DND-41 (cell line): ENCODE measurements around the gene DUSP28.

ENCODE experiments used
- ATAC-seq: fragments of 200-7000 bp; cut with Tn5 transposase; 3 replicates; pipeline ENCODE4 v1.9.1; 2021; ENCODE audit warnings: low read depth; ENCODE audit not compliant: insufficient read depth
- DNase-seq: peaks from one replicate; pipeline ENCODE4 v3.0.0-alpha.2; 2020
- H2AFZ ChIP-seq: 2 replicates; pipeline ENCODE4 v1.6.0; 2012; ENCODE audit warnings: low read depth, low read length
- H3K27ac ChIP-seq: 2 replicates; pipeline ENCODE4 v1.5.1; 2012; ENCODE audit warnings: low read length, inconsistent platforms
- H3K27me3 ChIP-seq: fragments of 200-600 bp; sonication (generic); 2 replicates; pipeline ENCODE4 v1.6.0; 2012; ENCODE audit warnings: low read length, mild to moderate bottlenecking, inconsistent platforms; ENCODE audit not compliant: insufficient read depth, poor library complexity
- H3K36me3 ChIP-seq: 2 replicates; pipeline ENCODE4 v1.5.1; 2012; ENCODE audit warnings: low read length, inconsistent platforms; ENCODE audit not compliant: insufficient read depth
- H3K4me1 ChIP-seq: 2 replicates; pipeline ENCODE4 v1.5.1; 2012; ENCODE audit warnings: mild to moderate bottlenecking, low read length; ENCODE audit not compliant: insufficient read depth
- H3K4me2 ChIP-seq: 2 replicates; pipeline ENCODE4 v1.6.0; 2012; ENCODE audit warnings: mild to moderate bottlenecking, moderate library complexity, low read length, inconsistent platforms; ENCODE audit not compliant: insufficient read depth
- H3K4me3 ChIP-seq, 2 experiments: fragments of 200-600 bp in 1 of 2; shearing (Covaris generic) in 1 of 2; 2 replicates each; pipeline ENCODE4 v1.5.1; 2012 to 2016; ENCODE audit warnings: inconsistent platforms in 2 of 2, low read length in 2 of 2, mild to moderate bottlenecking in 2 of 2, low read depth in 1 of 2, moderate library complexity in 1 of 2
- H3K79me2 ChIP-seq: 2 replicates; pipeline ENCODE4 v1.6.0; 2012; ENCODE audit warnings: low read length, inconsistent platforms; ENCODE audit not compliant: insufficient read depth
- H3K9ac ChIP-seq: 2 replicates; pipeline ENCODE4 v1.6.0; 2012; ENCODE audit warnings: low read depth, mild to moderate bottlenecking, inconsistent platforms, low read length, moderate library complexity
- H3K9me3 ChIP-seq: 2 replicates; pipeline ENCODE4 v1.5.1; 2012; ENCODE audit warnings: low read length, moderate library complexity, mild to moderate bottlenecking, inconsistent platforms; ENCODE audit not compliant: insufficient read depth, severe bottlenecking
- H4K20me1 ChIP-seq: 2 replicates; pipeline ENCODE4 v1.6.0; 2012; ENCODE audit warnings: low read length; ENCODE audit not compliant: insufficient read depth
- EZH2 ChIP-seq: IDR thresholded peaks from 3 replicates; pipeline ENCODE4 v1.6.1; 2012; ENCODE audit warnings: borderline replicate concordance, low read depth, mild to moderate bottlenecking, moderate library complexity, low read length, inconsistent platforms; ENCODE audit not compliant: severe bottlenecking
- TF ChIP-seq, protein P1 (sequence below): IDR thresholded peaks from 2 replicates; pipeline ENCODE4 v1.5.1; 2012; ENCODE audit warnings: borderline replicate concordance, low read length, moderate library complexity, mild to moderate bottlenecking; ENCODE audit not compliant: poor library complexity, severe bottlenecking; ENCODE audit errors: extremely low read depth

DUSP28 gene

DNA sequence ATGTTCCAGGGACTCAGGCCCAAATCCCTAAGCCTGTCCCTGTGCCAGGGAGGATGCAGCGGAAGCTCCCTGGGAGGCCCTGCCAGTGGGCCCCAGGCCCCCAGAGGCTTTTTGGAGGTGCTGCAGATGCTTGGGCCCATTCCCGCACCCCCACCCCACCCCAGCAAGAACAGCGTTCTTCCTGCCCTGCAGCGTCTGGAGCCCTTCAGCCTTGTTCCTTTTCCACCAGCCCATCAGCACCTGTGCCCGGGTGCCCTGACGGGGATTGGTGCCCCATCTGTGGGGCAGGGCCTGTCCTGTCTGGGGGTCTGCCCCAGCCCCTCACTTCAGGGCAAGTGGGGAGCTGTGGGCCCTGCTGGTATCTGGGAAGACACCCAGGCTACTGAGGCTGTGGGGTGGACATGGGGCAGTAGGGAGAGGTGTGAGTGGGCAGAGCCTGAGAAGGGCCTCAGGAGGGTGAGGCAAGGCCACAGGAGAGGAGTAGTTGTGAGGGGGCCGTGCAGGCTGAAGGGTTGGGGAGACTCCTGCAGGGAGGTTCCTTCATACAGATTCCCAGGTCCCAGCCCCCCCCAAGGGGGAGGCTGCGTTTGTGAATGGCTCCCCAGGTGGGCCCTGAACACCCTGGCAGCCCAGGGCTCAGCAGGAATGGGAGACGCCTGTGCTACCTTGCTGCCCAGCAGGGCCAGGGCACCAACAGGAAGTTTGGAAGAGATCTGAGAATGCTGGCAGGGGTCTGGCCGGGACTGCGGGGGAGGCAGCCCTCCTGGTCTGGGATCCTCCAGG lies 10.6 kb downstream of the DUSP28 start:
- Histone ChIP-seq H4K20me1 (peaks cover 52% of the 10 kb centered on the region), H3K27ac (no peak overlapping the region), H3K9me3 (no peaks in the 10 kb centered on the region), H3K27me3 (no peaks in the 10 kb centered on the region), H3K4me3 (no peak overlapping the region), H3K4me1 (peaks cover 43% of the 10 kb centered on the region), H3K4me2 (peak overlapping the region; percentile 81), H2AFZ (no peak overlapping the region), H3K36me3 (peaks cover 52% of the 10 kb centered on the region), H3K79me2 (peaks cover 52% of the 10 kb centered on the region), H3K9ac (peak overlapping the region; percentile 88)
- TF ChIP-seq, protein P1, sequence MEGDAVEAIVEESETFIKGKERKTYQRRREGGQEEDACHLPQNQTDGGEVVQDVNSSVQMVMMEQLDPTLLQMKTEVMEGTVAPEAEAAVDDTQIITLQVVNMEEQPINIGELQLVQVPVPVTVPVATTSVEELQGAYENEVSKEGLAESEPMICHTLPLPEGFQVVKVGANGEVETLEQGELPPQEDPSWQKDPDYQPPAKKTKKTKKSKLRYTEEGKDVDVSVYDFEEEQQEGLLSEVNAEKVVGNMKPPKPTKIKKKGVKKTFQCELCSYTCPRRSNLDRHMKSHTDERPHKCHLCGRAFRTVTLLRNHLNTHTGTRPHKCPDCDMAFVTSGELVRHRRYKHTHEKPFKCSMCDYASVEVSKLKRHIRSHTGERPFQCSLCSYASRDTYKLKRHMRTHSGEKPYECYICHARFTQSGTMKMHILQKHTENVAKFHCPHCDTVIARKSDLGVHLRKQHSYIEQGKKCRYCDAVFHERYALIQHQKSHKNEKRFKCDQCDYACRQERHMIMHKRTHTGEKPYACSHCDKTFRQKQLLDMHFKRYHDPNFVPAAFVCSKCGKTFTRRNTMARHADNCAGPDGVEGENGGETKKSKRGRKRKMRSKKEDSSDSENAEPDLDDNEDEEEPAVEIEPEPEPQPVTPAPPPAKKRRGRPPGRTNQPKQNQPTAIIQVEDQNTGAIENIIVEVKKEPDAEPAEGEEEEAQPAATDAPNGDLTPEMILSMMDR = no peak
- no peak for TF ChIP-seq EZH2
- ATAC-seq (no peak), DNase-seq (no peak)

DNA sequence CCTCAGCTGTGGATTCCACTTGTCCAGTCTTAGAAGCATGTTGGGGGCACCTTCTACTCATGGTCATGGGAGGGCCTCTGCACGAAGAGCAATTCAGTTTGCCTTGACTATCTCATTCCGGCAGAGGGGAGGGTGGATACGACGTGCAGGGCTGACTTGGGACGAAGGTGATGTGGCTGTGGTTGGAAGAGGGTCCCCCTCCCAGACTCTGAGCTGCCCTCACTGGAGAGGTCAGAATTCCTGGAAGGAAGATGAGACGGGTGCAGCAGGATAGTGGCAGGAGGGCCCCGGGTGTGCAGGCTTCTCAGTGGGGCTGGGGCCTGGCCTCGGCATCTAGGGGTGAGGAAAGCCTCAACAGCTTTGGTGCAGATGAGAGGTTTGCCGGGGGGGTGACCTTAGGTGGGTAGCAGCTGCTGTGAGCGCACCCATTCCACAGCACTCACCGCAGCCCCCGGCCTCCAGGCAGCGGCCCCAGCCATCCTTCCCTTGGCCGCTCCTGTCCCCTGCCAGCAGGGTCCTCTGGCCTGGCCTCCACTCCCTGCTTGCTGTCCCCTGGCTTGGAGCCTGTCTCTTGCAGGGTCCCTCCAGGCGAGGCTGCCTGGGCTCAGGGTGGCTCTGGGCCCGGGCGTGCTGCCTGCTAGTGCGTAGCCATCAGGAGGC lies 11.3 kb downstream of the DUSP28 start:
- Histone ChIP-seq H3K27me3 (no peaks in the 10 kb centered on the region), H3K4me3 (no peak overlapping the region), H3K9me3 (no peaks in the 10 kb centered on the region), H2AFZ (no peak overlapping the region), H3K79me2 (peaks cover 52% of the 10 kb centered on the region), H4K20me1 (peaks cover 59% of the 10 kb centered on the region), H3K36me3 (peaks cover 59% of the 10 kb centered on the region), H3K9ac (no peak overlapping the region), H3K4me2 (no peak overlapping the region), H3K4me1 (peaks cover 37% of the 10 kb centered on the region), H3K27ac (no peak overlapping the region)
- no peak for DNase-seq
- TF ChIP-seq EZH2 = no peak
- TF ChIP-seq, protein P1 = no peak
- ATAC-seq = no peak

DNA sequence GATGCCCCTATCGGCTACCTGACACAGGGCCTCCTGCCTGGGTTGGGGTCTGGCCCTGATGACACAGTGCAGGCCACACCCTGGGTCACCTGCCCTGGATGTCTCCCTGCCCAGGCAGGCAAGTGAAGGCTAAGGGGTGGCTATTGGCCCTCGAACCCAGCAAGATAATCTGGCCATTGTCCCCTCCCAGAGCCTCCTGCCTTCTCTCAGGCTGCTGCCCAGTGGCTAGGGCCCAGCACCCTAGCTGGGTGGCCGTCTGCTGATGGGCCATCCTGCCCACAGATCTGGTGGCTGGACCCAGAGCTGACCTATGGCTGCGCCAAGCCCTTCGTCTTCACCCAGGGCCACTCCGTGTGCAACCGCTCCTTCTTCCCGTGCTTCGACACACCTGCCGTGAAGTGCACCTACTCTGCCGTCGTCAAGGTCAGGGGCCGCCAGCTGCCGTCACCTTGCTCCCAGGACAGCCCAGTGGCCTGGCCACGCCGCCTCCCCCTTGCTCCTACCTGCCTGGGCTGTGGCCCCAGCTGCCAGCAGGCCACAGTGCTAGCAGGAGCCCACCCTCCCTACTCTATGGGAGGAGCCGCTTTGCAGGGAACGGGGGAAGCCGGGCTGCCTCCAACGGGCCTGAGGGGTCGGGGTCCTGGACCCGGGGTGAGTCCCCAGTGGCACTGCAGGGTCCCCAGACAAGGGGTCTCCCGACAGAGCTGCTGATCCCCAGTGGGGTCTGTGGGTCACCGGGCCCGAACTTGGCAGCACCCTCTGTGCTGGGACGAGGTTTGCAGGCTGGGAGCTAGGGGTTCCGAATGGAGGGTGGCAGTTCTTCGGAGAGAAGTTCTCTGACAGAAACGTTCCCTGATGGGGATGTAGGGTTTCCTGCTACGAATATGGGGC lies 12.2 kb downstream of the DUSP28 start:
- H3K27me3 ChIP-seq = no peaks in the 10 kb centered on the region
- peaks cover 69% of the 10 kb centered on the region for H3K36me3 ChIP-seq
- no peak overlapping the region for H3K9ac ChIP-seq
- H3K4me2 ChIP-seq = no peak overlapping the region
- DNase-seq (no peak), ATAC-seq (no peak)
- H2AFZ ChIP-seq = no peak overlapping the region
- H3K79me2 ChIP-seq = peaks cover 45% of the 10 kb centered on the region
- no peak for TF ChIP-seq EZH2
- TF ChIP-seq, protein P1 = no peak
- H3K27ac ChIP-seq = no peak overlapping the region
- no peaks in the 10 kb centered on the region for H3K9me3 ChIP-seq
- no peak overlapping the region for H3K4me3 ChIP-seq
- H4K20me1 ChIP-seq = peaks cover 68% of the 10 kb centered on the region
- H3K4me1 ChIP-seq = peaks cover 28% of the 10 kb centered on the region
